Thyroid gland (tissue), 4 donors: ENCODE measurements around the gene ABO. TPM values are rescaled to one million over a fixed set of nuclear protein-coding genes. Genes with fewer than 3 reads are reported as not detected.
A peak's percentile ranks its signal among the peaks of the same experiment; 100 is the strongest.

Experiments
- DNase-seq, 2 donors: peaks; one replicate each; pipeline ENCODE4 v3.0.0-alpha.2; 2019
- H3K27ac ChIP-seq, 3 donors: fragments of 200-600 bp; sonication (generic); 1 replicate in 2 of 3; 2 replicates in 1 of 3; pipeline ENCODE4 v1.5.1; 2016 to 2019; ENCODE audit warnings: mild to moderate bottlenecking in 1 of 3, moderate library complexity in 1 of 3
- H3K27me3 ChIP-seq: fragments of 200-600 bp; sonication (generic); one replicate; pipeline ENCODE4 v1.5.1; 2019
- H3K36me3 ChIP-seq, 2 donors: fragments of 200-600 bp; sonication (generic); one replicate each; pipeline ENCODE4 v1.5.1; 2016 to 2019
- H3K4me1 ChIP-seq, 2 donors: fragments of 200-600 bp; sonication (generic); one replicate each; pipeline ENCODE4 v1.5.1; 2017 to 2019
- H3K4me3 ChIP-seq, 3 donors: fragments of 200-600 bp; sonication (generic); replicated peaks in 1 of 3; 1 replicate in 2 of 3; 2 replicates in 1 of 3; pipeline ENCODE4 v1.5.1; 2016; ENCODE audit warnings: mild to moderate bottlenecking in 1 of 3
- H3K9me3 ChIP-seq: fragments of 200-600 bp; sonication (generic); one replicate; pipeline ENCODE4 v1.5.1; 2017
- CTCF ChIP-seq, 6 experiments: fragments of 200-600 bp in 3 of 6; fragments of 450-650 bp in 3 of 6; sonication (generic) in 3 of 6; IDR thresholded peaks; one replicate each; pipeline ENCODE4 v1.5.1; 2016 to 2019; ENCODE audit warnings: antibody characterized with exemption in 6 of 6, mild to moderate bottlenecking in 2 of 6, inconsistent platforms in 1 of 6, moderate library complexity in 1 of 6
- POLR2A ChIP-seq, 2 donors: fragments of 450-650 bp; IDR thresholded peaks; one replicate each; pipeline ENCODE4 v1.6.1; 2017; ENCODE audit warnings: antibody characterized with exemption in 2 of 2, mild to moderate bottlenecking in 2 of 2, moderate library complexity in 1 of 2
- WGBS, 2 donors: methylation state at CpG; one replicate each; pipeline ENCODE4 v1.1.5; 2017; 5-methylcytosine and 5-hydroxymethylcytosine counted together
- intact Hi-C: fragments of 100-400 bp; cut with DNase I; formaldehyde crosslinking; loops from one replicate; pipeline ENCODE4 v1.15.1; 2023
- total RNA-seq, 4 donors: library from RNA; depleted of rRNA; stranded (reverse); fragments of >200 nt; gene quantifications; one replicate each; pipeline ENCODE4 v1.2.3, GENCODE V29; 2016

Gene ABO
- 10 to 100 TPM; 15.7 to 32.6 (median 24.9) TPM for total RNA-seq

GRCh38 chr9:133275105-133276000 lies at the start of gene ABO:
TSS of gene ABO (minus strand) at chr9:133275201.
- intact Hi-C loops = loop anchor here (5.0 kb wide), 2 partner anchors 38 to 88 kb away; no protein-coding TSS in a partner anchor
- Histone ChIP-seq H3K4me3 (peak within 1 kb of the TSS; percentile 41 to 79 (median 68)), H3K27me3 (no peaks in the 10 kb centered on the region), H3K36me3 (no peaks in the 10 kb centered on the region), H3K27ac (peak within 1 kb of the TSS; percentile 81 to 96 (median 94)), H3K4me1 (peaks cover 11 to 16% of the 10 kb centered on the region in 2 donors), H3K9me3 (no peaks in the 10 kb centered on the region)
- TF ChIP-seq POLR2A (IDR thresholded peaks at IDR 0.05) (peak in 1 of 2 donors; percentile 58), CTCF (IDR thresholded peaks at IDR 0.05) (peak in 3 of 6 experiments; percentile 56 to 67 (median 61))
- 2 to 4% methylated on average over 9 to 19 of the region's 110 CpGs for WGBS, 2 donors
- peak; percentile 61 to 67 for DNase-seq

GRCh38 chr9:133323991-133324703 lies 49.1 kb upstream of the ABO start:
- no peak for TF ChIP-seq POLR2A (IDR thresholded peaks at IDR 0.05)
- TF ChIP-seq CTCF (IDR thresholded peaks at IDR 0.05) = no peak
- H3K4me1 ChIP-seq = peaks cover 8 to 16% of the 10 kb centered on the region in 2 donors
- no peak for DNase-seq

GRCh38 chr9:133323211-133323610 lies 48.2 kb upstream of the ABO start:
- no peak overlapping the region for H3K27ac ChIP-seq
- H3K36me3 ChIP-seq = no peaks in the 10 kb centered on the region
- no peaks in the 10 kb centered on the region for H3K27me3 ChIP-seq
- DNase-seq = no peak
- peaks cover 8 to 12% of the 10 kb centered on the region in 2 donors for H3K4me1 ChIP-seq
- no peak for TF ChIP-seq POLR2A (IDR thresholded peaks at IDR 0.05)
- intact Hi-C loops = no loop called here
- 88 to 92% methylated on average over 10 of the region's 10 CpGs for WGBS, 2 donors
- no peak overlapping the region for H3K4me3 ChIP-seq
- no peaks in the 10 kb centered on the region for H3K9me3 ChIP-seq

More at GRCh38 chr9:133323991-133324703, 49.1 kb upstream of the ABO start:
- intact Hi-C loops = loop anchor here (2.0 kb wide), 1 partner anchor 43 kb away; no protein-coding TSS in a partner anchor
- Histone ChIP-seq H3K4me3 (no peak overlapping the region), H3K36me3 (no peaks in the 10 kb centered on the region), H3K27ac (no peak overlapping the region), H3K9me3 (no peaks in the 10 kb centered on the region), H3K27me3 (no peaks in the 10 kb centered on the region)
- 83 to 86% methylated on average over 13 of the region's 13 CpGs for WGBS, 2 donors

GRCh38 chr9:133322701-133323100 lies 47.7 kb upstream of the ABO start:
- Histone ChIP-seq H3K27me3 (no peaks in the 10 kb centered on the region), H3K27ac (no peak overlapping the region), H3K9me3 (no peaks in the 10 kb centered on the region), H3K4me3 (no peak overlapping the region), H3K36me3 (no peaks in the 10 kb centered on the region), H3K4me1 (peaks cover 7 to 8% of the 10 kb centered on the region in 2 donors)
- intact Hi-C loops = no loop called here
- TF ChIP-seq POLR2A (IDR thresholded peaks at IDR 0.05) = no peak
- no peak for TF ChIP-seq CTCF (IDR thresholded peaks at IDR 0.05)
- DNase-seq = no peak
- WGBS, 2 donors = 88% methylated on average over 14 of the region's 14 CpGs

GRCh38 chr9:133321411-133321935 lies 46.5 kb upstream of the ABO start:
- no peaks in the 10 kb centered on the region for H3K9me3 ChIP-seq
- H3K27me3 ChIP-seq = no peaks in the 10 kb centered on the region
- peaks cover 0 to 5% of the 10 kb centered on the region in 2 donors for H3K4me1 ChIP-seq
- H3K36me3 ChIP-seq = no peaks in the 10 kb centered on the region
- H3K27ac ChIP-seq = no peak overlapping the region
- intact Hi-C loops = no loop called here
- no peak for TF ChIP-seq CTCF (IDR thresholded peaks at IDR 0.05)
- TF ChIP-seq POLR2A (IDR thresholded peaks at IDR 0.05) = no peak
- WGBS, 2 donors = 81 to 86% methylated on average over 13 of the region's 13 CpGs
- no peak for DNase-seq
- no peak overlapping the region for H3K4me3 ChIP-seq
